HG02981 (cell line): ENCODE data around the gene GRM8.

ENCODE experiments used
- ATAC-seq: cut with Tn5 transposase; IDR thresholded peaks from one replicate; pipeline ENCODE4 v1.9.1; 2021; ENCODE audit warnings: mild to moderate bottlenecking, moderate library complexity; ENCODE audit not compliant: unreplicated experiment

GRM8 gene

GRCh38 chr7:126450269-126450671, 802.5 kb downstream of the GRM8 start:
- peak; percentile 94 for ATAC-seq

- peak; percentile 15 for ATAC-seq
Measured at GRCh38 chr7:126449611-126450268, 803.0 kb downstream of the GRM8 start.

GRCh38 chr7:126447984-126448383, 804.8 kb downstream of the GRM8 start:
- ATAC-seq = no peak

GRCh38 chr7:126445991-126446390, 806.8 kb downstream of the GRM8 start:
- no peak for ATAC-seq

- ATAC-seq = no peak
Measured at GRCh38 chr7:126443951-126444350, 808.8 kb downstream of the GRM8 start.

- no peak for ATAC-seq
Measured at GRCh38 chr7:126442908-126443307, 809.8 kb downstream of the GRM8 start.

GRCh38 chr7:126441745-126442144, 811.0 kb downstream of the GRM8 start:
- no peak for ATAC-seq

GRCh38 chr7:126440542-126440941, 812.2 kb downstream of the GRM8 start:
- ATAC-seq = no peak

GRCh38 chr7:126436213-126436868, 816.4 kb downstream of the GRM8 start:
- no peak for ATAC-seq

GRCh38 chr7:126426652-126427051, 826.1 kb downstream of the GRM8 start:
- no peak for ATAC-seq

- ATAC-seq = no peak
Measured at GRCh38 chr7:126424985-126425384, 827.8 kb downstream of the GRM8 start.

GRCh38 chr7:126419047-126419446, 833.7 kb downstream of the GRM8 start:
- no peak for ATAC-seq

- ATAC-seq = no peak
Measured at GRCh38 chr7:126411821-126412383, 840.8 kb downstream of the GRM8 start.

GRCh38 chr7:126411032-126411820, 841.5 kb downstream of the GRM8 start:
- no peak for ATAC-seq

- ATAC-seq = no peak
Measured at GRCh38 chr7:126403040-126403439, 849.7 kb downstream of the GRM8 start.

- no peak for ATAC-seq
Measured at GRCh38 chr7:126401918-126402317, 850.8 kb downstream of the GRM8 start.

GRCh38 chr7:126398851-126399529, 853.8 kb downstream of the GRM8 start:
- ATAC-seq = no peak

GRCh38 chr7:126398285-126398684, 854.5 kb downstream of the GRM8 start:
- no peak for ATAC-seq

- no peak for ATAC-seq
Measured at GRCh38 chr7:126394406-126394805, 858.3 kb downstream of the GRM8 start.
